GM23248 (cell line): ENCODE measurements around the gene SLAMF1.

Source experiments
- EZH2 ChIP-seq: fragments of 200-600 bp; sonication (generic); IDR thresholded peaks from 2 replicates; pipeline ENCODE4 v1.6.1; 2018; ENCODE audit warnings: antibody characterized with exemption, mild to moderate bottlenecking; ENCODE audit not compliant: insufficient read depth, poor library complexity, severe bottlenecking
- EZH2phosphoT487 ChIP-seq: fragments of 200-600 bp; sonication (generic); IDR thresholded peaks from 2 replicates; pipeline ENCODE4 v1.6.1; 2018; ENCODE audit warnings: antibody characterized with exemption, moderate library complexity, mild to moderate bottlenecking, low read depth; ENCODE audit not compliant: insufficient read depth

DNA sequence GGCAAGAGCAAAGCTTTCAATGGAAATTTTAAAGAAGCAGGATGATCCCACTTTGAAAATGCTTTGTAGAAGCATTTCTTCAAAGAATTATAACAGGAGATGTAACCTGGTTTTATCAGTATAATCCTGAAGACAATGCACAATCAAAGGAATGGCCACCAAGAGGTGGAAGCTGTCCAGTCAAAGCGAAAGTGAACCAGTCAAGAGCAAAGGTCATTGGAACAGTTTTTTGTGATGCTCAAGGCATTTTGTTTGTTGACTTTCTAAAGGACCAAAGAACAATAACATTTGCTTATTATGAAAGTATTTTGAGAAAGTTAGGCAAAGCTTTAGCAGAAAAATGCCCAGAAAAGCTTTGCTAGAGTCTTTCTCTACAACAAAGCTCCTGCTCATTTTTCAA lies 62.1 kb downstream of the SLAMF1 start:
- TF ChIP-seq EZH2 = no peak
- no peak for TF ChIP-seq EZH2phosphoT487
